ENCODE data around the gene NAP1L4. TPM values are rescaled to one million over a fixed set of nuclear protein-coding genes. Genes with fewer than 3 reads are reported as not detected.

NAP1L4 gene
- polyA plus RNA-seq, 1 of the 3 experiments (the other 2 are of a cell fraction): 104 TPM

GRCh38 chr11:2982214-2982613 lies 9.9 kb downstream of the NAP1L4 start:
- H3K27me3 ChIP-seq (ENCODE audit: insufficient read depth): no peaks in the 10 kb centered on the region
- H3K9me3 ChIP-seq: no peaks in the 10 kb centered on the region
- H2AFZ ChIP-seq (ENCODE audit: low read depth): no peak overlapping the region
- H3F3A ChIP-seq (replicated peaks; ENCODE audit: insufficient read depth): no peaks in the 10 kb centered on the region
- CTCF ChIA-PET: interaction anchor here (2.4 kb wide), 1 partner anchor 110 kb away, joined by 9 read pairs; no protein-coding TSS in a partner anchor
- no peak overlapping the region for H3K27ac ChIP-seq (ENCODE audit: low read depth in 2 of 2, low read length in 1 of 2)
- POLR2A ChIA-PET: no interaction called here
- peaks cover 100% of the 10 kb centered on the region for H3K79me2 ChIP-seq (ENCODE audit: insufficient read depth)
- H3K4me1 ChIP-seq (ENCODE audit: control insufficient read depth in 1 of 2, insufficient read depth in 2 of 2, low read depth in 1 of 2, low read length in 1 of 2): no peaks in the 10 kb centered on the region
- no peak overlapping the region for H3K4me3 ChIP-seq (ENCODE audit: low read depth in 2 of 2, low read length in 1 of 2)
- DNase-seq: no peak
- no peak overlapping the region for H3K9ac ChIP-seq
- TF ChIP-seq ZBTB33 (IDR thresholded peaks at IDR 0.05; ENCODE audit: borderline replicate concordance, low read depth) (no peak), TCF12 (IDR thresholded peaks at IDR 0.05) (no peak), TAF1 (IDR thresholded peaks at IDR 0.05; ENCODE audit: borderline replicate concordance, low read depth, low read length) (no peak)
- no peak overlapping the region for H3K4me2 ChIP-seq
- H3K36me3 ChIP-seq (replicated peaks in 1 of 2; ENCODE audit: control insufficient read depth in 1 of 2, insufficient read depth in 2 of 2, low read length in 1 of 2): peaks cover 19 to 33% of the 10 kb centered on the region in 2 experiments
- no peaks in the 10 kb centered on the region for H3K9me2 ChIP-seq
- H4K20me1 ChIP-seq (ENCODE audit: insufficient read depth): peaks cover 78% of the 10 kb centered on the region
- 100% methylated on average over 2 of the region's 2 CpGs for WGBS (ENCODE audit: low lambda C conversion rate)

- Histone ChIP-seq H4K20me1 (ENCODE audit: insufficient read depth) (peaks cover 74% of the 10 kb centered on the region), H3F3A (replicated peaks; ENCODE audit: insufficient read depth) (no peaks in the 10 kb centered on the region), H3K27me3 (ENCODE audit: insufficient read depth) (no peaks in the 10 kb centered on the region), H2AFZ (ENCODE audit: low read depth) (no peak overlapping the region), H3K27ac (ENCODE audit: low read depth in 2 of 2, low read length in 1 of 2) (no peak overlapping the region), H3K4me3 (ENCODE audit: low read depth in 2 of 2, low read length in 1 of 2) (no peak overlapping the region), H3K9ac (no peak overlapping the region), H3K4me1 (ENCODE audit: control insufficient read depth in 1 of 2, insufficient read depth in 2 of 2, low read depth in 1 of 2, low read length in 1 of 2) (no peaks in the 10 kb centered on the region), H3K9me3 (no peaks in the 10 kb centered on the region), H3K9me2 (no peaks in the 10 kb centered on the region), H3K36me3 (replicated peaks in 1 of 2; ENCODE audit: control insufficient read depth in 1 of 2, insufficient read depth in 2 of 2, low read length in 1 of 2) (peaks cover 29 to 32% of the 10 kb centered on the region in 2 experiments), H3K4me2 (no peak overlapping the region), H3K79me2 (ENCODE audit: insufficient read depth) (peaks cover 99% of the 10 kb centered on the region)
- WGBS (ENCODE audit: low lambda C conversion rate): 96% methylated on average over 8 of the region's 8 CpGs
- POLR2A ChIA-PET: no interaction called here
- TF ChIP-seq USF2 (IDR thresholded peaks at IDR 0.05; ENCODE audit: borderline replicate concordance, low read depth, low read length) (no peak), CHD2 (IDR thresholded peaks at IDR 0.05; ENCODE audit: low read length, partially characterized antibody) (no peak), TEAD4 (IDR thresholded peaks at IDR 0.05; ENCODE audit: borderline replicate concordance, insufficient read depth) (no peak), NRF1 (IDR thresholded peaks at IDR 0.05; ENCODE audit: low read depth, low read length) (no peak), RCOR1 (IDR thresholded peaks at IDR 0.05; ENCODE audit: low read length) (no peak), EP300 (IDR thresholded peaks at IDR 0.05; ENCODE audit: borderline replicate concordance in 1 of 2, low read depth in 1 of 2, low read length in 1 of 2) (no peak), FOXJ3 (CRISPR knock-in tag; IDR thresholded peaks at IDR 0.05) (no peak), GABPA (IDR thresholded peaks at IDR 0.05; ENCODE audit: low read depth) (no peak), CTCF (IDR thresholded peaks at IDR 0.05) (no peak), RFX5 (IDR thresholded peaks at IDR 0.05; ENCODE audit: low read length) (no peak), FOXM1 (IDR thresholded peaks at IDR 0.05; ENCODE audit: low read depth) (no peak), YY1 (IDR thresholded peaks at IDR 0.05; ENCODE audit: low read depth) (no peak), PBX3 (IDR thresholded peaks at IDR 0.05) (no peak), SIN3A (IDR thresholded peaks at IDR 0.05; ENCODE audit: borderline replicate concordance, low read depth, low read length) (no peak), REST (IDR thresholded peaks at IDR 0.05; ENCODE audit: low read depth, low read length) (no peak)
- no peak for DNase-seq
- CTCF ChIA-PET: interaction anchor here (0.8 to 2.4 kb wide), 5 partner anchors 19 to 111 kb away, joined by 3 to 9 read pairs (median 5); no protein-coding TSS in a partner anchor
These were observed 11.0 kb downstream of the NAP1L4 start for GRCh38 chr11:2981130-2981529.

Measured in SK-N-SH (cell line).